KMS-11 (cell line): Measurements from ENCODE around the gene LONRF2.

ENCODE experiments used
- H2AFZ ChIP-seq: fragments of 200-600 bp; sonication (generic); 2 replicates; pipeline ENCODE4 v1.6.1; 2016; ENCODE audit warnings: antibody characterized with exemption, mixed run types, low read depth
- H3K27ac ChIP-seq: fragments of 200-600 bp; sonication (generic); 2 replicates; pipeline ENCODE4 v1.6.1; 2016; ENCODE audit warnings: mild to moderate bottlenecking, mixed run types
- H3K27me3 ChIP-seq: fragments of 200-600 bp; sonication (generic); 2 replicates; pipeline ENCODE4 v1.6.1; 2017; ENCODE audit warnings: mild to moderate bottlenecking, low read depth, mixed run types, moderate library complexity; ENCODE audit not compliant: insufficient read depth
- H3K36me3 ChIP-seq: fragments of 200-600 bp; sonication (generic); 2 replicates; pipeline ENCODE4 v1.6.1; 2017; ENCODE audit warnings: mild to moderate bottlenecking, mixed run types; ENCODE audit not compliant: insufficient read depth
- H3K4me1 ChIP-seq: fragments of 200-600 bp; sonication (generic); 2 replicates; pipeline ENCODE4 v1.6.1; 2016; ENCODE audit warnings: mild to moderate bottlenecking, low read depth, mixed run types; ENCODE audit not compliant: poor library complexity, severe bottlenecking
- H3K4me2 ChIP-seq: fragments of 200-600 bp; sonication (generic); 2 replicates; pipeline ENCODE4 v1.7.0; 2016; ENCODE audit warnings: mild to moderate bottlenecking, mixed run types
- H3K4me3 ChIP-seq: fragments of 200-600 bp; sonication (generic); IDR thresholded peaks from 2 replicates; pipeline ENCODE4 v1.6.1; 2017; ENCODE audit warnings: low read depth, low read length, mixed read lengths; ENCODE audit not compliant: insufficient read depth
- H3K79me2 ChIP-seq: fragments of 200-600 bp; sonication (generic); 2 replicates; pipeline ENCODE4 v1.6.1; 2016; ENCODE audit warnings: low read depth, mixed run types; ENCODE audit not compliant: insufficient read depth
- H3K9ac ChIP-seq: fragments of 200-600 bp; sonication (generic); 2 replicates; pipeline ENCODE4 v1.6.1; 2016; ENCODE audit warnings: mild to moderate bottlenecking, mixed run types
- H4K20me1 ChIP-seq: fragments of 200-600 bp; sonication (generic); 2 replicates; pipeline ENCODE4 v1.6.1; 2016; ENCODE audit warnings: mild to moderate bottlenecking, mixed run types; ENCODE audit not compliant: insufficient read depth
- CTCF ChIP-seq: fragments of 200-600 bp; sonication (generic); conservative IDR thresholded peaks from 2 replicates; pipeline ENCODE4 v1.6.1; 2017; ENCODE audit warnings: low read depth, mild to moderate bottlenecking, antibody characterized with exemption, low read length, moderate library complexity, mixed read lengths

LONRF2 gene

DNA sequence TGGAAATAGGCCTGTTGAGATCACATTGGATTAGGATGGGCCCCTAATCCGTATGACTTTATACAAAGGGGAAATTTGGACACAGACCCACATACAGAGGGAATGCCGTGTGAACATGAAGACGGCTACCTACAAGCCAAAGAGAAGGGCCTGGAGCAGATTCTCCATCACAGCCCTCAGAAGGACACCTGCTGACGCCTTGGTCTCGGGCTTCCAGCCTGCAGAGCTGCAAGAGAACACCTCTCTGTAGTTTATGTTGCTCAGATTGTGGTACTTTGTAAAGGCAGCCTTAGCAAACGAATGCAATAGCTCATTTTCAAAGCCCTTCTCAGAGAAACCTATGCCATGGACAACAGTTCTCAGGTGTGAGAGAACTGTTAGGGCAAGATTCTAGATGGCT, 86.1 kb downstream of the LONRF2 start:
- no peak overlapping the region for H3K4me2 ChIP-seq
- H3K27me3 ChIP-seq, result no peaks in the 10 kb centered on the region
- no peak overlapping the region for H3K27ac ChIP-seq
- no peak overlapping the region for H3K4me3 ChIP-seq
- no peaks in the 10 kb centered on the region for H4K20me1 ChIP-seq
- TF ChIP-seq CTCF, result no peak
- H3K36me3 ChIP-seq, result no peaks in the 10 kb centered on the region
- H3K4me1 ChIP-seq, result no peaks in the 10 kb centered on the region
- no peaks in the 10 kb centered on the region for H3K79me2 ChIP-seq
- H2AFZ ChIP-seq, result no peak overlapping the region
- H3K9ac ChIP-seq, result no peak overlapping the region

- TF ChIP-seq CTCF, result no peak
These were observed 86.7 kb downstream of the LONRF2 start for GRCh38 chr2:100235581-100235980.

DNA sequence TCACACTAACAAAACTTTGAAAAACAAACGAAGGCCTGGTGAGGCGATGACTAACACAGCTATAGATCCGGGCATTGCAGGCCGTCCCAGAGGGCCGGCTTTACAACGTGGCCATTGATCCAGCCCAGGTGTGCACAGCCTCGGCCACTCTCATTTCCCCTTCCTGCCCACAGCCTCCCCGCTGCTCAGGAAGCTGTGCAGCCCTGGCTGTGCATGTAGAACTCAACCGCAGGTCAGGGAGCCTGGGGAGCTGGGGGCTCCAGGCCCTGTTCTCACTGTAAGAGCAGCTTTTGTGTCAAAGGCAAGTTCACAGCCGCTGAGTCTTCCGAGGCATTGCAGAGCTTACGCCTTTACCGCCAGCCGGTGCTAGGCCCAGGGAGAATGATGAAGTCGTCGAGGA, 87.2 kb downstream of the LONRF2 start:
- no peaks in the 10 kb centered on the region for H3K79me2 ChIP-seq
- H3K27me3 ChIP-seq, result no peaks in the 10 kb centered on the region
- H4K20me1 ChIP-seq, result no peaks in the 10 kb centered on the region
- H3K4me1 ChIP-seq, result no peaks in the 10 kb centered on the region
- no peak for TF ChIP-seq CTCF
- H3K9ac ChIP-seq, result no peak overlapping the region
- no peak overlapping the region for H3K27ac ChIP-seq
- no peak overlapping the region for H3K4me3 ChIP-seq
- no peak overlapping the region for H3K4me2 ChIP-seq
- no peaks in the 10 kb centered on the region for H3K36me3 ChIP-seq
- H2AFZ ChIP-seq, result no peak overlapping the region

More at GRCh38 chr2:100235581-100235980, 86.7 kb downstream of the LONRF2 start:
- Histone ChIP-seq H3K4me3 (no peak overlapping the region), H3K27ac (no peak overlapping the region), H3K9ac (no peak overlapping the region), H3K79me2 (no peaks in the 10 kb centered on the region), H3K36me3 (no peaks in the 10 kb centered on the region), H3K4me1 (no peaks in the 10 kb centered on the region), H3K27me3 (no peaks in the 10 kb centered on the region), H2AFZ (no peak overlapping the region), H3K4me2 (no peak overlapping the region), H4K20me1 (no peaks in the 10 kb centered on the region)

DNA sequence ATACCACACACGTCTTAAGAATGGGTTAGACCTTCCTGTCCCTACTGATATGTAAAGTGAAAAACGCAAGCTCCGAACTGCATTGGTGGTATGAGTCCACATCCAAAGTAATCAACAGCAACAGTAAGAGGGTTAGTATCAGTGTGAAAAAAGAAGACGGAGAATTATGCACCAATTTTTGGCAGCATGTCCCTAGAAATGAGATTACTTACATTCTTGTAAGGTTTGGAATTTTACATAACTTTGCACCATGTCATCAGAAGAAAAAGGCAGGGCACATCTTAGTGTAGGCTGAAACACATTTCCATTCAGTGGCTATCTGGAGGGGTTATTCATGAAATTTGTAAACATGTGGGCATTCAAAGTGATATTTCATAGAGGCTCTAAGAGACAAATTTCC, 88.2 kb downstream of the LONRF2 start:
- Histone ChIP-seq H3K4me2 (no peak overlapping the region), H3K9ac (no peak overlapping the region), H3K27ac (no peak overlapping the region), H3K4me1 (no peaks in the 10 kb centered on the region), H3K4me3 (no peak overlapping the region), H3K36me3 (no peaks in the 10 kb centered on the region), H3K27me3 (no peaks in the 10 kb centered on the region), H3K79me2 (no peaks in the 10 kb centered on the region), H4K20me1 (no peaks in the 10 kb centered on the region), H2AFZ (no peak overlapping the region)
- no peak for TF ChIP-seq CTCF
